A549 (cell line): ENCODE data around the gene FHIT.

Experiments used
- CBX2 ChIP-seq: fragments of 200-600 bp; sonication (generic); IDR thresholded peaks from 2 replicates; pipeline ENCODE4 v1.6.1; 2016; ENCODE audit warnings: low read depth, mild to moderate bottlenecking, borderline replicate concordance
- CTCF ChIP-seq: fragments of >200 bp; sonication (Bioruptor Twin); formaldehyde crosslinking; IDR thresholded peaks from 3 replicates; pipeline ENCODE4 v1.5.1; 2016
- FOSL2 ChIP-seq, 2 experiments: fragments of 450-650 bp in 1 of 2; fragments of >200 bp in 1 of 2; sonication (Bioruptor Twin) in 1 of 2; formaldehyde crosslinking; IDR thresholded peaks; 2 replicates each; pipeline versions ENCODE4 v1.5.0 to v1.6.1; 2016 to 2020; ENCODE audit warnings: mild to moderate bottlenecking in 1 of 2, moderate library complexity in 1 of 2
- MYC ChIP-seq: IDR thresholded peaks from 2 replicates; pipeline ENCODE4 v1.6.1; 2012; ENCODE audit warnings: mild to moderate bottlenecking, inconsistent platforms, low read length, improper control_type of control experiment, borderline replicate concordance
- RCOR1 ChIP-seq: fragments of 150-350 bp; IDR thresholded peaks from 2 replicates; pipeline ENCODE4 v1.6.1; 2014; ENCODE audit warnings: antibody characterized with exemption, low read length, low read depth

GRCh38 chr3:60243456-60243855 is 1007.8 kb downstream of the FHIT start:
- TF ChIP-seq FOSL2 (IDR thresholded peaks at IDR 0.05), result no peak
- TF ChIP-seq FOSL2 (CRISPR knock-in tag; IDR thresholded peaks at IDR 0.05), result no peak
- no peak for TF ChIP-seq MYC
- no peak for TF ChIP-seq CTCF
- TF ChIP-seq RCOR1, result no peak
- TF ChIP-seq CBX2, result no peak
